ENCODE data around the gene PIGU. TPM values are rescaled to one million over a fixed set of nuclear protein-coding genes. Genes with fewer than 3 reads are reported as not detected.

Gene PIGU
- total and polyA plus RNA-seq, 2 of the 13 experiments (the other 11 are each of a cell fraction or from before 2014, with no cell fraction given), result 45.5 to 231 TPM

GRCh38 chr20:34717230-34718095 is 40.6 kb upstream of the PIGU start (continued):
- TF ChIP-seq IRF9 (CRISPR knock-in tag; IDR thresholded peaks at IDR 0.05; ENCODE audit: borderline replicate concordance), result no peak
- TF ChIP-seq SKIL (CRISPR knock-in tag; IDR thresholded peaks at IDR 0.05; ENCODE audit: borderline replicate concordance), result no peak
- no peak for TF ChIP-seq ARHGAP35 (CRISPR knock-in tag; IDR thresholded peaks at IDR 0.05; ENCODE audit: borderline replicate concordance)
- peak; percentile 30; the same call in 1 of the 2 replicates for TF ChIP-seq NFIC (IDR thresholded peaks at IDR 0.05; ENCODE audit: low read length)
- no peak for TF ChIP-seq ZNF567 (CRISPR knock-in tag; IDR thresholded peaks at IDR 0.05; ENCODE audit: borderline replicate concordance)
- TF ChIP-seq NR2C2 (CRISPR knock-in tag; IDR thresholded peaks at IDR 0.05; ENCODE audit: borderline replicate concordance), result 0 out of 2 replicates have a peak, but pooled peaks have one; percentile 6
- TF ChIP-seq RFX1 (IDR thresholded peaks at IDR 0.05), result no peak
- 0 out of 2 replicates have a peak, but pooled peaks have one; percentile 30 for TF ChIP-seq SIN3B (IDR thresholded peaks at IDR 0.05; ENCODE audit: low read length)
- TF ChIP-seq ZBTB44 (CRISPR knock-in tag; IDR thresholded peaks at IDR 0.05), result no peak
- no peak for TF ChIP-seq ZNF142 (CRISPR knock-in tag; IDR thresholded peaks at IDR 0.05)
- TF ChIP-seq ARNT (IDR thresholded peaks at IDR 0.05), result no peak
- TF ChIP-seq MIER2 (CRISPR knock-in tag; IDR thresholded peaks at IDR 0.05), result no peak
- no peak for TF ChIP-seq ZNF850 (CRISPR knock-in tag; conservative IDR thresholded peaks at IDR 0.05)
- TF ChIP-seq CBX5 (CRISPR knock-in tag; IDR thresholded peaks at IDR 0.05; ENCODE audit: borderline replicate concordance), result no peak; the same call in 1 of the 2 replicates
- no peak for TF ChIP-seq ZNF703 (CRISPR knock-in tag; IDR thresholded peaks at IDR 0.05; ENCODE audit: borderline replicate concordance)
- no peak for TF ChIP-seq SRF (IDR thresholded peaks at IDR 0.05; ENCODE audit: low read depth, low read length)
